Measurements from ENCODE around the gene KRI1.

The KRI1 gene

GRCh38 chr19:10565567-10566407 is at the start of gene KRI1:
KRI1 (minus strand) TSS chr19:10566010; CDS start chr19:10565999, 11 bp downstream.
- DNase-seq (ENCODE audit: low read depth): peak; percentile 71

- no peak for DNase-seq (ENCODE audit: low read depth)
Measured at GRCh38 chr19:10612499-10613119, 46.8 kb upstream of the KRI1 start.

GRCh38 chr19:10611907-10612306 is 46.1 kb upstream of the KRI1 start:
- no peak for DNase-seq (ENCODE audit: low read depth)

GRCh38 chr19:10604460-10604980 is 38.7 kb upstream of the KRI1 start:
- no peak for DNase-seq (ENCODE audit: low read depth)

- DNase-seq (ENCODE audit: low read depth): no peak
Measured at GRCh38 chr19:10603873-10604459, 38.2 kb upstream of the KRI1 start.

GRCh38 chr19:10603084-10603872 is 37.5 kb upstream of the KRI1 start:
- no peak for DNase-seq (ENCODE audit: low read depth)

GRCh38 chr19:10602330-10603083 is 36.7 kb upstream of the KRI1 start:
- DNase-seq (ENCODE audit: low read depth): no peak

GRCh38 chr19:10601999-10602329 is 36.2 kb upstream of the KRI1 start:
- no peak for DNase-seq (ENCODE audit: low read depth)

GRCh38 chr19:10600149-10600548 is 34.3 kb upstream of the KRI1 start:
- no peak for DNase-seq (ENCODE audit: low read depth)

GRCh38 chr19:10593820-10594637 is 28.2 kb upstream of the KRI1 start:
- DNase-seq (ENCODE audit: low read depth): peak; percentile 47

- no peak for DNase-seq (ENCODE audit: low read depth)
Measured at GRCh38 chr19:10593148-10593547, 27.3 kb upstream of the KRI1 start.

- DNase-seq (ENCODE audit: low read depth): no peak
Measured at GRCh38 chr19:10587839-10588150, 22.0 kb upstream of the KRI1 start.

- no peak for DNase-seq (ENCODE audit: low read depth)
Measured at GRCh38 chr19:10587022-10587838, 21.4 kb upstream of the KRI1 start, which contains the start of gene AP1M2. AP1M2 (minus strand) TSS chr19:10587312; CDS start chr19:10587231, 81 bp downstream.

GRCh38 chr19:10586396-10586795 is 20.6 kb upstream of the KRI1 start:
- no peak for DNase-seq (ENCODE audit: low read depth)

- DNase-seq (ENCODE audit: low read depth): no peak
Measured at GRCh38 chr19:10583036-10583776, 17.4 kb upstream of the KRI1 start.

- no peak for DNase-seq (ENCODE audit: low read depth)
Measured at GRCh38 chr19:10582091-10582490, 16.3 kb upstream of the KRI1 start.

- peak; percentile 30 for DNase-seq (ENCODE audit: low read depth)
Measured at GRCh38 chr19:10580979-10581631, 15.3 kb upstream of the KRI1 start.

GRCh38 chr19:10577951-10578350 is 12.1 kb upstream of the KRI1 start:
- DNase-seq (ENCODE audit: low read depth): no peak

All from GM04503 (cell line).